HG03571 (cell line): Measurements from ENCODE around the gene CTIF.

ENCODE experiments used
- ATAC-seq: cut with Tn5 transposase; IDR thresholded peaks from one replicate; pipeline ENCODE4 v1.9.1; 2021; ENCODE audit not compliant: unreplicated experiment

Gene CTIF

GRCh38 chr18:48723016-48723415, 184.2 kb downstream of the CTIF start:
- no peak for ATAC-seq

- no peak for ATAC-seq
Measured at GRCh38 chr18:48723837-48724236, 185.0 kb downstream of the CTIF start.

DNA sequence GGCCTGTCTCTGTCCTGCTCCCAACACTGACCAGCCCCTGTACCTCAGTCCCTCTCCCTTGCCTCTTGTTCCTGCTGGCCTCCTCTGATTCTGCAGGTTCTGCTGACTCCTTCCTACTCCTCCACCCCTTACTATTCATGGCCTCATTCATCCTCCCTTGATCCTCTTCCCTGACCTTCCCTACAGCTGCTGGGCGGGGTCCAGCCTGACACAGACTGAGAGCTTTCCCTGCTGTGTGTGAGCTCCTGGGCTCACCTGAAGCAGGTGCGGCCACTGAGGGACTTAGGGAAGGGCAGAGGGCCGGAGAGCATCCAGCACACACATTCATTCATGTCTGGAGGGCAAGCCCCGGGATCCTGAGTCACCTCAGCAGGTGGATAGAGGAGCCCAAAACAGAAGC, 185.6 kb downstream of the CTIF start:
- no peak for ATAC-seq

- ATAC-seq = no peak
Measured at GRCh38 chr18:48724939-48725338, 186.1 kb downstream of the CTIF start.

DNA sequence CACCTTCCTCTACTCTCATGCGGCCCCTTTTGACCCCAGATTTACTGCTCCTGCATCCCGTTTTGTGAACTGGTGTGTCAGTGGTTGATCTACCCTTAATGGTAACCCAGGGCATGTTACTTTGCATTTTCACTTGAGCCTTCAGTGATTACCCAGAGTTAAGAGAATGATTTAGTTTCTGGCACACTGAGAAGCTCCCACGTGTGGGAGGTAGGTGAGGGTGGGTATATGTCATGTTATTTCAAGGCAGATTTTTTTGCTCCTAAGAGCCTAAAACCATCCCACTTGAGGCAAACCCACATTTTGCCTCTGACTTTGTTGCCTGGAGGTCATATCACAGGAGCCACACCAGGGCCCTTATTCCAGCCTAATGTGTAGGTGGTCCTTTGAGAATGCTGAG, 186.7 kb downstream of the CTIF start:
- ATAC-seq = no peak

DNA sequence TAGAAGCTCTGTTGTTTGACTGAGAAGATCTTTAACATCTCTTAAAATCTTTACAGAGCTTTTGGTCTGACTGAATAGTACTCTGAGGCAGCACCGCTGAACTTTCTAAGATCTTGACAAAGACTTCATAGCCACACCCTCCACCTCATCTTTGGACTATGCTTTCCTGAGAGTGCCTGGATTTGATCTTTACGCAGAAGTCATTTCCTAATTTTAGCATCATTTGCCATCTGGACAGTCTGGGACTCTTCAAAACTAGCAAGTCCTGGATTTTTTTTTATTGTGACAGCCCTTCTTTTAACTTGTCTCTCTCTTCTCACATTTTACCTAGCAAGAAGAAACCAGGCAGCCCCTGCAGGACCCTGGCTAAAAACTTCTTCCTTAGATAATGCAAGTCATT, 188.8 kb downstream of the CTIF start:
- ATAC-seq = no peak

GRCh38 chr18:48728204-48728833, 189.5 kb downstream of the CTIF start:
- ATAC-seq = no peak

GRCh38 chr18:48729404-48729803, 190.6 kb downstream of the CTIF start:
- ATAC-seq = no peak

- no peak for ATAC-seq
Measured at GRCh38 chr18:48730010-48730409, 191.2 kb downstream of the CTIF start.

DNA sequence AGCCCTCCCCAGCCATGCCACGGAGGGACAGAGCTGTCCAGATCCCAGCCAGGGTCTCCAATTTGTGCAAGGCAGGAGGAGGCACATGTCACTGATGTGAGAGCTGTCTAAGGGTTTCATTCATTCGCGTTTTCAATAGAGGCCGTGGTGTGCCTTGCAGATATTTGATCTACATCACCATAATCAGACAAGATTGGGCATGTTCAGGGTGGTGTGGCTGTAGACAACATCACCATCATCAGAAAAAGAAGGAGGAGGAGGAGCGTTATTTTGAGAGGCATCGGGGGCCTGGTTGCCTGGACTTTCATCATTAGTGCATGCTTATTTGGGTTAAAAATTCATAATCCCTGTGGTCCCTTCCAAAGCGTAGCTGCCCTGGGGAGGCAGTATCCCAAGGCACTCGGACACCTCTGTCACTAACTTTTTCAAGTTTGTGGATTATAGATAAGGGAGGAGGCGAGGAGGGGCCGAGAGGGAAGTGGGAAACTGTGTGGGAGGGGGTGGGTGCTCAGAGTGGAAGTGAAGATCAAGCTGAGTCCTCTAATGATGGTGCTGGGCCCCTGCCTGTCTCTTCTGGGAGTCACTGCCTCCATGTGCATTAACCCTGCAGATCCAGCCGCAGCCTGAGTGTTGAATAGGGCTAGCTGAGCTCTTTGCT, 194.1 kb downstream of the CTIF start:
- no peak for ATAC-seq

DNA sequence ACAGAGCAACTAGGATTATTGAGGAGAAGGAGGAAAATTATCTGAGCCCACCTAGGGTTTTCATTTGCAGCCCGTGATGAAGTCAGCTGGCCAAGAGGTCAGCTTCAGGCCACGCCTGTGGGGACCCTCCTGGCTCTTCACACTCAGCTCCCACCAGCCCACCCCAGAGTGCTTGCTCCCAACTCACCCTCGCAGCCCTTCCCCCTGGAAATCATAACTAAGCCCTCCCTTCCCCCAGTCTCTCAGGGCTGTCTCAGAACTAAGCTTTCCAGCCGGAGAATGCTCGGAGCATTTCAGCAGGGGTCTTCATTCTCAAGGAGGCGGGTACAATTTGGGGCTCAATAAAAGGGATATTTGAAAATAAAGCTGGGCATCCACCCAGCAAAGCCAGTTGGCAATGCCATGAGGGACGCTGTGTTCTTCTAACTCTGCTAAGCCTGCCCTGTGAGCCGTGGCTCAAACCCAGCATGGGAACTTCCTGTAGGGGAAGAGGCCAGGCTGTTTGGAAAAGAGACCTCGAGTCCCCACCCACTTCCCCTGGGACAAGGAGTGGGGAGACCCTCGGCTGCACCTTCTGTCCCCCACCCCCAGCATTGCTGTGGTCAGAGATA, 194.9 kb downstream of the CTIF start:
- ATAC-seq = no peak

DNA sequence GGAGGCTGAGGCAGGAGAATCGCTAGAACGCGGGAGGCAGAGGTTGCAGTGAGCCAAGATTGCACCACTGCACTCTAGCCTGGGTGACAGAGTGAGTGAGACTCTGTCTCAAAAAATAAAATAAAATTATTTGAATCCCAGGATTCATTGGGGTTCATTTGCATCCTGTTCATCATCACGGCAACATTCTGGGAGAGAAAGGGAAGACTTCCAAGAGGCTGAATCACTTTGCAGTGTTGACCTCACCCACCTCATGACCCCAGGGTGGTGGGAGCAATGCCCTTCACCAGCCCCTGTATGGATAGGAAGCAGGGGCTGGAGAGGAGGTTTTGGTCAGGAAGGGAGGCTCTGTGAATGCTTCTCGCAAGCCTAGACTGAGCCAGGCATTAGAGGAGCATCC, 195.6 kb downstream of the CTIF start:
- ATAC-seq = no peak

DNA sequence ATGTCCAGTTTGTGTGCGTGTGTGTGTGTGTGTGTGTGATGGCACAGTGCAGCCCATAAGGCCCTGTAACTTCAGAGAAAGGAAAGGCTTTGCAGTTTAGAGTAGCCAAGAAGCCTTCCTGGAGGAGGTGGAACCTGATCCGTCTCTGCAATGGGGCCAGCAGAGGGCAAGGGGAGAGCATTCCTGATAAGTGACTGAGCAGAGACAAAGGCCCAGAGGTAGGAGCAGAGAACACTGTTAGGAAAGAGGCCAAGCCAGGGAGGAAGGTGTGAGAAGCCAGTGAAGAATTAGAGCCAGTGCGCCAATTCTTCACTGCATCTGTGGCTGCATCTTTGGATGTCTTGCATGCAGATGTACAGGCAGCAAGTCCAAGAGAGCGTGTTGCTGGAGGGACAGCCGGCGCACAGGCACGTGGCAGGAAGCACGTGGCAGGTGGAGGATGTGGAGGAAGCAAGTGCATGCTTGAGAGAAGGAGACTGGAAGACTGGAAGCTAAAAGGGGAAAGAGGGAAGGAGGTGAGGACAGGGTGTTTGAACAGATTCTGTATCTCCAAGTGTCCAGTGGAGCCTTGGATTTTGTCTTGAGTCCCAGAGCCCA, 196.3 kb downstream of the CTIF start:
- no peak for ATAC-seq

DNA sequence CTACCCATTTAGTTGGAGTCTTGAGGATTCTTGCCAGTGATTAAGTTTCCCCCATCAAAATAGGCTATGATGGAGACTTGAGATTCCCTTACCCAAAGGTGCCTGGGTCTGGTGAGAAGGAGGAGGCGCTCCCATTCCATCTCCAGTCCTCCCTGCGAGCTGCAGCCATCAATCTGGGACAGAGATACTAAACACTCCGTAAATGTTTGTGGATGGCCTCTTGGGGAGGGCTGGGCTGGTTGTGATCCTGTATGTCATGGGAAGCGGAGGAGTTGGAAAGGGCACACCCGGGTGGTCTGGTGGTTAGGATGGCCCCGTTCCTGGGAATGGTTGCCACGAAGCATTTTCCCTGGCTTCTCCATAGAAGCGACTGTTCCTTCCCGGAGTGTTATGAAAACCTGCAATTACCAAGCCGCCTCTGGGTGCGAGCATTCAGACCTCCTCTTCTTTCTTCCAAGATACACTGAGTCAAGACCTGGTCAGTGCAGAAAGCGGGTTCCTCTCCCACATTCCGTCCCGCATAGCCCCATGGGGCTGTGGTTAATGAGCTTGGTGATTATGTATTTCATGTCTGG, 196.9 kb downstream of the CTIF start:
- ATAC-seq = no peak

DNA sequence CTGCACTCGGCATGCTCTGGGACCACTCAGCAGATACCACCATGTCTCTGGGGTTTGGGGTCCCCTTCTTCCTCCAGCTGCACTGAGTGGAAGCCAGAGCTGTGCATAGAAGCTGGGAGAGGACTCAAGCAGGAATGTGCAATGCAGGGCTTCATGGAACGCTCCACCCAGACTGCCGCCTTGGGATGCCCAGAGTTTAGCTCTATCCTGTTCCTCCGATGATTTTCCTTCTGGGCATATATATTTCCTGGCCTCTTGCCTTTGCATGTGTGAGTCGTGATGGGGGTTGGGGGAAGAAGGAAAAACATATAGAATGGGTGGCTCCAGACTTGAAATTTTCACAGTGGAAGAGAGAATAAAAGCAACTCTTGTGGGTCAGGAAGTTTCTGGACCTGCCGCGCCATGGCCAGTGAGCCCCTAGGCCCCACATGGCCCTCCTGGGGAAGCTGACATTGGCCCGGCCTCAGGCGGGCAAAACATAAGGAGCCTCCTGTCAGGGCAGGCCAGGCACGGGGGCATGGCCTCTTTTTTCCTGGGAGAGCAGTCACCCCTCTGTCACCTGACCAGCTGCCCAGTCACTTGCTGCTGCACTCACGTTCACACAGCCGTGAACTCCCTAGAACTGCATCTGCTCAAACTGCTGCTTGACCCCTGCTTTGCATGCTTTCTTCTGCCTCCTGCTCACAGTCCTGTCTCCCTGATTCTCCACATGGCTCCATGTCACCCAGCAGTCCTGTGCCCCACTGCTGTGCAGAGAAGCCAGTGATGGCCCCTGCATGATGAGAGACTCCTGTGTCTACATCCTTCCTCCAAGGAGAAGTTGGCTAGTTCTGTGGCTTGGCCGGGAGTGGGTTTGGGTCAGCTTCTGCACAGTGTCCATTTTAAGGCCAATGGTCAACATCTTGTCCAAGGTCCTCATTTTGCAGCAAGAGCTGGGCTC, 197.8 kb downstream of the CTIF start:
- no peak for ATAC-seq

DNA sequence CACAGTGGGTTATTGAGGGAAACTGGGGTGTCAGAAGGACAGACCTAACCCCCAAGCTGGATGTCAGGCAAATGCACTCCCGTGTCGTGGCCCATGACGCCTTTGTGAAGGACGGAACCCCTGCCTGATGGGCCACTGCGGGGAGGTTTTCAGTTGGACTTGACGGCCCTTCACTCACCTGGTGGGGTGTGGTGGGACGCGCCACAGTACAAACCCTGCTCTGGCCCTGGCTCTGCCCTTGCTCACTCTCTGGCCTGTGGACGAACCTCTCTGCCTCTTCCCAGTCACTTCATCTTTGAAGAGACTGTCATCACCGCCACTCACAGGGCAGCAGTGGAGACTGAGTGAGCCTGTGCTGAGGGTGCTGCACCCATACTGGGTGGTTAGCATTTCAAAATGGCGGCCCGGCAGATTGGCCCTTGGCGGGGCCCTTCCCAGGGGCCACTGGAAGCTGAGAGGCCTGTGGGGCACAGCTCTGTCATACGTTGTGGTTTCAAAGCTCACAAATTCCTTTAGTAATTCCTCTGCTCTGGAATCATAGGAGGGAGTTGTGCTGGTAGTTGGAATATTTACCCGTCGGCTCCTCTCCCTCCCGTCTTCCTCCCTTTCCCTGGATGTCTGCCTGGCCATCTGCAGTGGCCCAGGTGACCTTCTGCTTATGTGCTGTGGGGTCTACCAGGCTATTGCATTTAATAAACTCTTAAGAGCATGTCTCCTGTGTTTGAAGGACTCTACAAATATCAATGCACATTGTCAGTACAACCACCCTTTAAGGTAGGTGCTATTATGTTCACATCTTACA, 200.6 kb downstream of the CTIF start:
- ATAC-seq = no peak

DNA sequence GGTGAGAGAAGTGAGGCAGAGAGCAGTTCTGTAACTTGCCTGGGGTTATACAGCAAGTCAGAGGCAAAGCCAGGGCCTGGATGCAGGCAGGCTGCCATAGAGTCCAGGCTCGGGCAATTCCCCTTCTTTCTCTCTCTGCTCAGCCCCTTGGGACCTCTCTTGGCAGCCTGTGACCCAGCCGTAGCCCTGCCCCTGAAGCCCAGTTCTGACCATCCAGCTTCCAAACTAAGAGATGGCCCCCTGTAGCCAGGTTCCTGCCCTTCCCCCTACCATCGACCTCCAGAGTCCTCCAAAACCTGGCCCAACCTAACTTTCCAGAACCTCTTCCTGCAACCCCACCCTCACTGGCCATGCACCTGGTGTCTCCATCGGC, 201.2 kb downstream of the CTIF start:
- ATAC-seq = no peak

GRCh38 chr18:48740851-48741485, 202.1 kb downstream of the CTIF start:
- no peak for ATAC-seq

GRCh38 chr18:48741866-48742265, 203.0 kb downstream of the CTIF start:
- ATAC-seq = no peak

DNA sequence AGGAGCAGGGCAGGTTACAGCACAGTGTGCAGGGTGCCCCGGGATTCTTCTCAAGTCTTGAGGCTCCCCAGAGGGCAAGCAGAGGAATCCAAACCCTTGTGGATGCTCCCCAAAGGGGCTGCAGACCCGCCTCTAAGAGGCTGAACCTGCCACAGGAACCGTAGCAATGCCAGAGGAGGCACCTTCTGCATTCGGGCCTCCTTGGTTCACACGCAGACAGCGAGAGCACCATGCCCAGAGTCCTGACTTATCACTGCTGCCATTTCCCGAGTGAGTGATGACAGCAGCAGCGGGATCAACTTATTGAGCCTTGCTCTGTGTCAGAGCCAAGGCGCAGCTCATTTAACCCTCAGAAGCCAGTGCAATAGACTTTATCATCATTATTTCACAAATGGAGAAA, 203.5 kb downstream of the CTIF start:
- no peak for ATAC-seq
